Activated naive CD8-positive, alpha-beta T cell treated with anti-CD3 and anti-CD28 coated beads, Interleukin-2, amount 10 ng/mL, durations not matched to agents 7 days and 5 days (primary cell): ENCODE results near the gene KCNG1. TPM values are rescaled to one million over a fixed set of nuclear protein-coding genes. Genes with fewer than 3 reads are reported as not detected.

Source experiments
- ATAC-seq: fragments of 150-1000 bp; cut with Tn5 transposase; one replicate; pipeline ENCODE4 v1.10.0; 2021; ENCODE audit warnings: low read depth, moderate library complexity
- POLR2A ChIA-PET: fragments of 350-600 bp; sonication (Branson Sonifier 250); formaldehyde crosslinking; loops from one replicate; lab custom pipeline; 2021; ENCODE audit warnings: antibody characterized with exemption; lab: Charles Lee
- DNase-seq: peaks from one replicate; pipeline ENCODE4 v3.0.0; 2021
- H3K27ac Mint-ChIP-seq: one replicate; pipeline ENCODE4 v1.8.0; 2022; ENCODE audit warnings: mild to moderate bottlenecking, mixed read lengths
- H3K27me3 Mint-ChIP-seq: one replicate; pipeline ENCODE4 v1.8.0; 2022; ENCODE audit warnings: mild to moderate bottlenecking, moderate library complexity, mixed read lengths
- H3K36me3 Mint-ChIP-seq: one replicate; pipeline ENCODE4 v1.8.0; 2021; ENCODE audit warnings: mild to moderate bottlenecking, mixed read lengths
- H3K4me1 Mint-ChIP-seq: one replicate; pipeline ENCODE4 v1.8.0; 2021; ENCODE audit warnings: mixed read lengths
- H3K4me3 Mint-ChIP-seq: one replicate; pipeline ENCODE4 v1.8.0; 2022; ENCODE audit warnings: mild to moderate bottlenecking, moderate library complexity, mixed read lengths
- H3K9me3 Mint-ChIP-seq: one replicate; pipeline ENCODE4 v1.8.0; 2021; ENCODE audit warnings: mixed read lengths
- total RNA-seq, 2 experiments: library from RNA; stranded (reverse); gene quantifications; one replicate each; pipeline ENCODE4 v1.2.3, GENCODE V29; 2021

KCNG1 gene
- not detected for total RNA-seq

- Mint-ChIP-seq H3K27ac (no peak within 1 kb of the TSS), H3K27me3 (peaks cover 71% of the 10 kb centered on the region), H3K4me3 (peak within 1 kb of the TSS; percentile 60), H3K36me3 (no peaks in the 10 kb centered on the region), H3K4me1 (peaks cover 6% of the 10 kb centered on the region), H3K9me3 (no peaks in the 10 kb centered on the region)
- DNase-seq (peak; percentile 68), ATAC-seq (peak; percentile 89)
- POLR2A ChIA-PET = no interaction called here
These were observed at the start of gene KCNG1 for GRCh38 chr20:51022803-51023616. TSS of gene KCNG1 (minus strand) at chr20:51023107. CDS start at chr20:51010338, 12,769 bp downstream.

- Mint-ChIP-seq H3K36me3 (no peaks in the 10 kb centered on the region), H3K4me1 (no peaks in the 10 kb centered on the region), H3K27ac (no peak overlapping the region), H3K9me3 (peaks cover 3% of the 10 kb centered on the region), H3K4me3 (no peak overlapping the region), H3K27me3 (peaks cover 20% of the 10 kb centered on the region)
- POLR2A ChIA-PET = no interaction called here
- no peak for DNase-seq
- no peak for ATAC-seq
These were observed 47.7 kb upstream of the KCNG1 start for GRCh38 chr20:51070621-51071020.

GRCh38 chr20:51067792-51068191 is 44.9 kb upstream of the KCNG1 start:
- ATAC-seq (no peak), DNase-seq (no peak)
- Mint-ChIP-seq H3K9me3 (peaks cover 1% of the 10 kb centered on the region), H3K4me3 (no peak overlapping the region), H3K27me3 (peaks cover 15% of the 10 kb centered on the region), H3K36me3 (no peaks in the 10 kb centered on the region), H3K27ac (no peak overlapping the region), H3K4me1 (no peaks in the 10 kb centered on the region)
- POLR2A ChIA-PET = no interaction called here

GRCh38 chr20:51065615-51066014 is 42.7 kb upstream of the KCNG1 start:
- H3K9me3 Mint-ChIP-seq = peaks cover 1% of the 10 kb centered on the region
- no peak for DNase-seq
- H3K27ac Mint-ChIP-seq = no peak overlapping the region
- H3K4me1 Mint-ChIP-seq = no peaks in the 10 kb centered on the region
- POLR2A ChIA-PET = no interaction called here
- no peak for ATAC-seq
- H3K36me3 Mint-ChIP-seq = no peaks in the 10 kb centered on the region
- H3K27me3 Mint-ChIP-seq = peaks cover 17% of the 10 kb centered on the region
- H3K4me3 Mint-ChIP-seq = no peak overlapping the region

- no peaks in the 10 kb centered on the region for H3K4me1 Mint-ChIP-seq
- peaks cover 17% of the 10 kb centered on the region for H3K27me3 Mint-ChIP-seq
- no peak for ATAC-seq
- DNase-seq = no peak
- peaks cover 1% of the 10 kb centered on the region for H3K9me3 Mint-ChIP-seq
- POLR2A ChIA-PET = no interaction called here
- H3K4me3 Mint-ChIP-seq = no peak overlapping the region
- H3K27ac Mint-ChIP-seq = no peak overlapping the region
- H3K36me3 Mint-ChIP-seq = no peaks in the 10 kb centered on the region
These were observed 41.2 kb upstream of the KCNG1 start for GRCh38 chr20:51064137-51064536.

- Mint-ChIP-seq H3K4me3 (no peak overlapping the region), H3K9me3 (peaks cover 1% of the 10 kb centered on the region), H3K36me3 (no peaks in the 10 kb centered on the region), H3K27me3 (peaks cover 20% of the 10 kb centered on the region), H3K4me1 (no peaks in the 10 kb centered on the region), H3K27ac (no peak overlapping the region)
- DNase-seq (no peak), ATAC-seq (no peak)
- POLR2A ChIA-PET = no interaction called here
These were observed 39.2 kb upstream of the KCNG1 start for GRCh38 chr20:51062065-51062464.

- Mint-ChIP-seq H3K9me3 (peaks cover 1% of the 10 kb centered on the region), H3K27me3 (peaks cover 21% of the 10 kb centered on the region), H3K36me3 (no peaks in the 10 kb centered on the region), H3K4me3 (no peak overlapping the region), H3K27ac (no peak overlapping the region), H3K4me1 (no peaks in the 10 kb centered on the region)
- ATAC-seq (no peak), DNase-seq (no peak)
- POLR2A ChIA-PET = no interaction called here
These were observed 38.6 kb upstream of the KCNG1 start for GRCh38 chr20:51061418-51062045.

- ATAC-seq (no peak), DNase-seq (no peak)
- H3K9me3 Mint-ChIP-seq = peaks cover 1% of the 10 kb centered on the region
- no peaks in the 10 kb centered on the region for H3K36me3 Mint-ChIP-seq
- H3K27me3 Mint-ChIP-seq = peaks cover 21% of the 10 kb centered on the region
- H3K4me3 Mint-ChIP-seq = no peak overlapping the region
- POLR2A ChIA-PET = no interaction called here
- H3K4me1 Mint-ChIP-seq = no peaks in the 10 kb centered on the region
- no peak overlapping the region for H3K27ac Mint-ChIP-seq
These were observed 37.4 kb upstream of the KCNG1 start for GRCh38 chr20:51060301-51060700.

- DNase-seq (no peak), ATAC-seq (no peak)
- Mint-ChIP-seq H3K27me3 (peaks cover 21% of the 10 kb centered on the region), H3K9me3 (peaks cover 1% of the 10 kb centered on the region), H3K4me3 (no peak overlapping the region), H3K27ac (no peak overlapping the region), H3K4me1 (no peaks in the 10 kb centered on the region), H3K36me3 (no peaks in the 10 kb centered on the region)
- POLR2A ChIA-PET = no interaction called here
These were observed 37.0 kb upstream of the KCNG1 start for GRCh38 chr20:51059862-51060261.

GRCh38 chr20:51058017-51058416 is 35.1 kb upstream of the KCNG1 start:
- Mint-ChIP-seq H3K4me3 (no peak overlapping the region), H3K36me3 (no peaks in the 10 kb centered on the region), H3K4me1 (no peaks in the 10 kb centered on the region), H3K27ac (no peak overlapping the region), H3K27me3 (peaks cover 16% of the 10 kb centered on the region), H3K9me3 (peaks cover under 1% of the 10 kb centered on the region)
- DNase-seq (no peak), ATAC-seq (no peak)
- POLR2A ChIA-PET = no interaction called here

- Mint-ChIP-seq H3K36me3 (no peaks in the 10 kb centered on the region), H3K27ac (no peak overlapping the region), H3K27me3 (peaks cover 27% of the 10 kb centered on the region), H3K4me1 (no peaks in the 10 kb centered on the region), H3K9me3 (peaks cover 2% of the 10 kb centered on the region), H3K4me3 (no peak overlapping the region)
- POLR2A ChIA-PET = no interaction called here
- ATAC-seq (no peak), DNase-seq (no peak)
These were observed 31.3 kb upstream of the KCNG1 start for GRCh38 chr20:51054233-51054632.

GRCh38 chr20:51050531-51051075 is 27.7 kb upstream of the KCNG1 start:
- Mint-ChIP-seq H3K36me3 (no peaks in the 10 kb centered on the region), H3K27ac (no peak overlapping the region), H3K4me3 (no peak overlapping the region), H3K9me3 (peaks cover 2% of the 10 kb centered on the region), H3K4me1 (no peaks in the 10 kb centered on the region), H3K27me3 (peaks cover 12% of the 10 kb centered on the region)
- ATAC-seq = no peak
- POLR2A ChIA-PET = no interaction called here
- DNase-seq = no peak

- H3K27ac Mint-ChIP-seq = no peak overlapping the region
- peaks cover 15% of the 10 kb centered on the region for H3K27me3 Mint-ChIP-seq
- POLR2A ChIA-PET = no interaction called here
These were observed 23.4 kb upstream of the KCNG1 start for GRCh38 chr20:51046021-51046985.

More at GRCh38 chr20:51046021-51046985, 23.4 kb upstream of the KCNG1 start:
- no peaks in the 10 kb centered on the region for H3K9me3 Mint-ChIP-seq
- no peaks in the 10 kb centered on the region for H3K4me1 Mint-ChIP-seq
- H3K36me3 Mint-ChIP-seq = no peaks in the 10 kb centered on the region
- ATAC-seq = no peak
- no peak overlapping the region for H3K4me3 Mint-ChIP-seq
- DNase-seq = no peak
